Smooth muscle cell (in vitro differentiated cells): ENCODE measurements around the gene CIT. TPM values are rescaled to one million over a fixed set of nuclear protein-coding genes. Genes with fewer than 3 reads are reported as not detected.

ENCODE experiments used
- DNase-seq: peaks from one replicate; lab custom pipeline; 2025; ENCODE audit not compliant: unreplicated experiment; lab: John Stamatoyannopoulos, UW
- H2AFZ ChIP-seq: fragments of 200-600 bp; sonication (generic); 2 replicates; pipeline ENCODE4 v1.6.0; 2016; ENCODE audit warnings: antibody characterized with exemption, low read depth, mild to moderate bottlenecking
- H3F3A ChIP-seq: fragments of 200-600 bp; sonication (generic); 2 replicates; pipeline ENCODE4 v1.6.0; 2017; ENCODE audit warnings: antibody characterized with exemption, low read depth
- H3K27ac ChIP-seq: fragments of 200-600 bp; sonication (generic); 2 replicates; pipeline ENCODE4 v1.5.1; 2016; ENCODE audit warnings: low read depth, mild to moderate bottlenecking
- H3K27me3 ChIP-seq: fragments of 200-600 bp; sonication (generic); 2 replicates; pipeline ENCODE4 v1.6.1; 2016; ENCODE audit warnings: low read depth, mild to moderate bottlenecking
- H3K36me3 ChIP-seq: fragments of 200-600 bp; sonication (generic); 2 replicates; pipeline ENCODE4 v1.5.1; 2016; ENCODE audit warnings: low read depth
- H3K4me1 ChIP-seq: fragments of 200-600 bp; sonication (generic); 2 replicates; pipeline ENCODE4 v1.5.1; 2016; ENCODE audit warnings: low read depth
- H3K4me2 ChIP-seq: fragments of 200-600 bp; sonication (generic); 2 replicates; pipeline ENCODE4 v1.6.0; 2016; ENCODE audit warnings: mild to moderate bottlenecking
- H3K4me3 ChIP-seq: fragments of 200-600 bp; sonication (generic); 2 replicates; pipeline ENCODE4 v1.5.1; 2016; ENCODE audit warnings: mild to moderate bottlenecking
- H3K79me2 ChIP-seq: fragments of 200-600 bp; sonication (generic); 2 replicates; pipeline ENCODE4 v1.6.0; 2016; ENCODE audit warnings: low read depth, mild to moderate bottlenecking
- H3K9ac ChIP-seq: fragments of 200-600 bp; sonication (generic); 2 replicates; pipeline ENCODE4 v1.6.0; 2016; ENCODE audit warnings: low read depth
- H3K9me3 ChIP-seq: fragments of 200-600 bp; sonication (generic); replicated peaks from 2 replicates; pipeline ENCODE4 v1.5.1; 2016; ENCODE audit warnings: low read depth
- H4K20me1 ChIP-seq: fragments of 200-600 bp; sonication (generic); 2 replicates; pipeline ENCODE4 v1.6.0; 2016; ENCODE audit warnings: low read depth
- WGBS: methylation state at CpG from one replicate; pipeline ENCODE4 v1.1.7; 2016; ENCODE audit warnings: low lambda C conversion rate; 5-methylcytosine and 5-hydroxymethylcytosine counted together
- polyA plus RNA-seq: library from polyadenylated mRNA; unstranded; fragments of >200 nt; fragmentation: Nextera tagmentation; extraction: Ambion mirVana; gene quantifications from 2 replicates; pipeline ENCODE4 v1.2.1, GENCODE V29; 2016
- total RNA-seq: library from RNA; depleted of rRNA; stranded (reverse); fragments of >200 nt; gene quantifications from 2 replicates; pipeline ENCODE4 v1.2.3, GENCODE V29; 2014
- TF ChIP-seq, protein P1 (sequence below): fragments of 200-600 bp; sonication (generic); IDR thresholded peaks from 2 replicates; pipeline ENCODE4 v1.5.1; 2017; ENCODE audit warnings: borderline replicate concordance, mild to moderate bottlenecking, antibody characterized with exemption; ENCODE audit not compliant: insufficient read depth, poor library complexity, severe bottlenecking

CIT gene
- total and polyA plus RNA-seq, 2 experiments from 2014 or later = 3.2 to 9.1 TPM

DNA sequence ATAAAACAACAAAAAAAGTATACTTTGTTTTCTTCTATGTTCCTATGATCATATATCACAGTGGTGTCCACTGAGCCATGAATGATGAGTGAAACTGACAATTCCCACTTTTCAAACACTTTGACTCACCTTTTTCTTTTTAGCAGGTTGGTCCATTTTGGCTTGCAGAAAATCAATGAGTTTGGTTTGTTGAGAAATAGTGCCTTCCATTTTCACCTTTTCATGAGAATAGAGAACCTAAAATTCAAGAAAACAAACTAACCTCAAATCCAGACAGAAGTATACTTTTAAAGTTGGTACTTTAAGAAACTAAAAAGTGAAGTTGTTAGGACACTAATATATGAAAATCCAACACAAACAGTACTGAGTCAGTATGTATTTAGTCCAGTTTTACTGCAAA lies 156.8 kb downstream of the CIT start:
- no peak overlapping the region for H2AFZ ChIP-seq
- H3K9me3 ChIP-seq = no peaks in the 10 kb centered on the region
- no peaks in the 10 kb centered on the region for H3K79me2 ChIP-seq
- H3K4me1 ChIP-seq = no peaks in the 10 kb centered on the region
- H3F3A ChIP-seq = no peaks in the 10 kb centered on the region
- H3K27me3 ChIP-seq = no peaks in the 10 kb centered on the region
- no peak overlapping the region for H3K4me2 ChIP-seq
- H3K4me3 ChIP-seq = no peak overlapping the region
- H4K20me1 ChIP-seq = no peaks in the 10 kb centered on the region
- TF ChIP-seq, protein P1, sequence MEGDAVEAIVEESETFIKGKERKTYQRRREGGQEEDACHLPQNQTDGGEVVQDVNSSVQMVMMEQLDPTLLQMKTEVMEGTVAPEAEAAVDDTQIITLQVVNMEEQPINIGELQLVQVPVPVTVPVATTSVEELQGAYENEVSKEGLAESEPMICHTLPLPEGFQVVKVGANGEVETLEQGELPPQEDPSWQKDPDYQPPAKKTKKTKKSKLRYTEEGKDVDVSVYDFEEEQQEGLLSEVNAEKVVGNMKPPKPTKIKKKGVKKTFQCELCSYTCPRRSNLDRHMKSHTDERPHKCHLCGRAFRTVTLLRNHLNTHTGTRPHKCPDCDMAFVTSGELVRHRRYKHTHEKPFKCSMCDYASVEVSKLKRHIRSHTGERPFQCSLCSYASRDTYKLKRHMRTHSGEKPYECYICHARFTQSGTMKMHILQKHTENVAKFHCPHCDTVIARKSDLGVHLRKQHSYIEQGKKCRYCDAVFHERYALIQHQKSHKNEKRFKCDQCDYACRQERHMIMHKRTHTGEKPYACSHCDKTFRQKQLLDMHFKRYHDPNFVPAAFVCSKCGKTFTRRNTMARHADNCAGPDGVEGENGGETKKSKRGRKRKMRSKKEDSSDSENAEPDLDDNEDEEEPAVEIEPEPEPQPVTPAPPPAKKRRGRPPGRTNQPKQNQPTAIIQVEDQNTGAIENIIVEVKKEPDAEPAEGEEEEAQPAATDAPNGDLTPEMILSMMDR = no peak
- H3K36me3 ChIP-seq = no peaks in the 10 kb centered on the region
- H3K27ac ChIP-seq = no peak overlapping the region
- no peak overlapping the region for H3K9ac ChIP-seq
- no peak for DNase-seq

DNA sequence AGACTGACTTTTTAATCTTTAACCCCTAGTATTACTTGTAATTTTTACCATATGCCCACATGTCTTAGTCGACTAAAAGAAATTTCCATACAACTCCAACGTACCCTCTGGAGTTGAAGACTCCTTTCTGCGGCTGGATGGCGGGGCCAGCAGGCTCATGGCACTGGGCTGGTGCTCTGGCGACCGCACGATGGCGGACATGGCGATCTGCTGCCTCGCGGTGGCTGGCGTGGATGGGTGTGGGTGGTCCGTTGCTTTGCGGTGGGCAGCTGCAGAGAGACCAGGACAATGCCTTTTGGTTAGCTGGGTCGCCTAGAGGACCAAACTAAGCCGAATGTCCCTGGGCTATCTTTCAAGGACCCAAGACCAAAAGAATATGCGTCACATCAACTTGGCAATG lies 159.0 kb downstream of the CIT start:
- Histone ChIP-seq H3K27ac (no peak overlapping the region), H3K4me1 (no peaks in the 10 kb centered on the region), H3K4me3 (no peak overlapping the region), H3K9me3 (no peaks in the 10 kb centered on the region), H3F3A (no peaks in the 10 kb centered on the region), H4K20me1 (no peaks in the 10 kb centered on the region), H3K36me3 (no peaks in the 10 kb centered on the region), H3K27me3 (no peaks in the 10 kb centered on the region), H3K79me2 (no peaks in the 10 kb centered on the region), H2AFZ (no peak overlapping the region), H3K9ac (no peak overlapping the region), H3K4me2 (no peak overlapping the region)
- TF ChIP-seq, protein P1 = no peak
- WGBS = 98% methylated on average over 17 of the region's 17 CpGs
- no peak for DNase-seq

DNA sequence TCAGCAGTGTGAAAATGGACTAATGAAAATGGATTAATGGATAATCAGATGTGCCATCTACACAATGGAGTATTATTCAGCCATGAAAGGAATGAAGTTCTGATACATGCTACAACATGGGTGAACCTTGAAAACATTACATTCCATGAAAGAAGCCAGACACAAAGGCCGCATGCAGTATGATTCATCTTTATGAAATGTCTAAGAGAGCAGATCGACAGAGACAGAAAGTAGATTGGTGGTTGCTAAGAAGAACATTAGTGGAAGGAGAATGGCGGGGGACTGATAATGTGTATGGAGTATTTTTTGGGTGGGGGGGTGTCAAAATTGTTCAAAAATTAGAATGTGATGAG lies 161.9 kb downstream of the CIT start:
- no peak overlapping the region for H3K27ac ChIP-seq
- DNase-seq = no peak
- TF ChIP-seq, protein P1 = no peak
- H2AFZ ChIP-seq = no peak overlapping the region
- H3K27me3 ChIP-seq = no peaks in the 10 kb centered on the region
- no peaks in the 10 kb centered on the region for H3K79me2 ChIP-seq
- H3K4me1 ChIP-seq = no peaks in the 10 kb centered on the region
- no peaks in the 10 kb centered on the region for H4K20me1 ChIP-seq
- H3F3A ChIP-seq = no peaks in the 10 kb centered on the region
- 81% methylated on average over 3 of the region's 3 CpGs for WGBS
- no peaks in the 10 kb centered on the region for H3K9me3 ChIP-seq
- no peak overlapping the region for H3K4me2 ChIP-seq
- no peak overlapping the region for H3K4me3 ChIP-seq
- H3K36me3 ChIP-seq = no peaks in the 10 kb centered on the region
- H3K9ac ChIP-seq = no peak overlapping the region

DNA sequence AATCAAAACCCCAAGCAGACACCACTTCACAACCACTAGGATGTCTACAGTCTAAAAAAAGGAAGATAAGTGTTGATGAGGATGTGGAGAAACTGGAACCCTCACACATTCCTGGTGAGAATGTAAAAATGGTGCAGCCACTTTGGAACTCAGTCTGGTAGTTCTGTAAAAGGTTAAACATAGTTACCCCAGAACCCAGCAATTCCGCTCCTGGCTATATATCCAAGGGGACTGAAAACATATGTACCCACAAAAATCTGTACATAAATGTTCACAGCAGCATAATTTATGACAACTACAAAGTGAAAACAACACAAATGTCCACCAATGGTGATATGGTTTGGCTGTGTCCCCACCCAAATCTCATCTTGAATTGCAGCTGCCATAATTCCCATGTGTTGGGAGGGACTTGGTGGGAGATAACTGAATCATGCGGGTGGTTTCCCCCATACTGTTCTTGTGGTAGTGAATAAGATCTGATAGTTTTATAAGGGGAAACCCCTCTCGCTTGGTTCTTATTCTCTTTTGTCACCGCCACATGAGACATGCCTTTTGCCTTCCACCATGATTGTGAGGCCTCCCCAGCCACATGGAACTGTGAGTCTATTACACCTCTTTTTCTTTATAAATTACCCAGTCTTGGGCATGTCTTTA lies 162.4 kb downstream of the CIT start:
- Histone ChIP-seq H3K36me3 (no peaks in the 10 kb centered on the region), H2AFZ (no peak overlapping the region), H3K4me2 (no peak overlapping the region), H3K9me3 (no peaks in the 10 kb centered on the region), H3K4me3 (no peak overlapping the region), H3K9ac (no peak overlapping the region), H3K27me3 (no peaks in the 10 kb centered on the region), H3K27ac (no peak overlapping the region), H3K4me1 (no peaks in the 10 kb centered on the region), H3F3A (no peaks in the 10 kb centered on the region), H4K20me1 (no peaks in the 10 kb centered on the region), H3K79me2 (no peaks in the 10 kb centered on the region)
- no peak for DNase-seq
- TF ChIP-seq, protein P1 = no peak
- 100% methylated on average over 4 of the region's 4 CpGs for WGBS
